Activated CD8-positive, alpha-beta memory T cell treated with anti-CD3 and anti-CD28 coated beads for 36 hours (primary cell): ENCODE results near the gene MIR17HG. TPM values are rescaled to one million over a fixed set of nuclear protein-coding genes. Genes with fewer than 3 reads are reported as not detected.

Experiments
- CTCF ChIA-PET: fragments of 350-600 bp; sonication (Branson Sonifier 250); formaldehyde crosslinking; loops from one replicate; lab custom pipeline; 2021; ENCODE audit warnings: antibody characterized with exemption; lab: Charles Lee
- POLR2A ChIA-PET: fragments of 350-600 bp; sonication (Branson Sonifier 250); formaldehyde crosslinking; loops from one replicate; lab custom pipeline; 2021; ENCODE audit warnings: antibody characterized with exemption; lab: Charles Lee
- total RNA-seq, 2 experiments: library from RNA; stranded (reverse); gene quantifications; one replicate each; pipeline ENCODE4 v1.2.3, GENCODE V29; 2021

The MIR17HG gene
- total RNA-seq, 2 experiments from 2014 or later: 35.4 to 36.4 TPM

GRCh38 chr13:91359111-91359510 lies 11.6 kb downstream of the MIR17HG start:
- ChIA-PET CTCF (interaction anchor here (0.6 to 1.7 kb wide), 2 partner anchors 10 to 36 kb away, joined by 3 to 4 read pairs; no protein-coding TSS in a partner anchor), POLR2A (interaction anchor here (1.1 to 1.9 kb wide), 3 partner anchors 9 to 13 kb away, joined by 3 to 8 read pairs (median 4); no protein-coding TSS in a partner anchor)

DNA sequence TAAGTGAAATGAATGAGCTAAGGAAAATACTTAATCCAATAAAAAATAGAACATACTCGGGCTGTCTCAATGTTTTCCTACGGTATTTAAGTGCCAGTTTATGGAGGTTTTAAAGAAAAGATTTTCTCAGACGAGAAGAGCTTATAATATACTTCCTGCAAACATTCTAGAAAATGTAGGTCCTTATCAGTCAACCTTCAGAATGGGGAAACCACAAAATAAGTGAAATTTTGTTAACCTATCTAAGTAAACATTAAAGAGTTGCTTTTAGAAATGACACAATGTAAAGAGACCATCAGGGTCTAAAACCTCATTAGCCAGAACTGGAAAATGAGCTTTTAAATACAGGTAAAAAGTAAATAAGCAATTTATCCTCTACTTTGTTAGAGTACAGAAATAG lies 12.1 kb downstream of the MIR17HG start:
- ChIA-PET CTCF (interaction anchor here (0.6 to 1.7 kb wide), 2 partner anchors 10 to 36 kb away, joined by 3 to 4 read pairs; no protein-coding TSS in a partner anchor), POLR2A (interaction anchor here (1.0 to 1.9 kb wide), 4 partner anchors 9 to 14 kb away, joined by 3 to 8 read pairs (median 4); partner anchors contain the start of gene MIR17HG)

DNA sequence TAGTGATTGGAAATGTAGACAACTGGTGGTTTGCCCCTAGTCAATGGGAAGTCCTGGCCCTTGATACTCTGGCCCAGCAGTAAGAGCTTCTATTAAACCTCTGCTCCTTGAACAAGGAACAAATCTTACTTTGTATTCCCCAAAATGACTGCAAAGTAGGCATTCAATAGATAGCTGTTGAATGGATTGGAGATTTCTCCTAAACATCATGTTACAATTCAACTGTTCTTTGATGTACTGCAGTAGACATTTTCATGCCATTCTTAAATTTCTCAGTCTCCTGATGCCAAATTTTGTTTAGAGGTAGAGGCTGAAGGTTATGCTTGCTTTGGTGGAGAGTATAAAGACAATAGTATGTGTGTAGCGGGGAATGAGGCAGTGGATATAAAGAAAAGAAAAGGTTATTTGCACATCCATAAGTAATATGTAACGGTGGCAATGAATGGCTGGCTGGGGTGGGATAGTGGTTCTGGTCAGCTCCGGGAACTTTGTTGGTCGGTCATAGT lies 12.8 kb downstream of the MIR17HG start:
- CTCF ChIA-PET: interaction anchor here (1.7 kb wide), 1 partner anchor 11 kb away, joined by 4 read pairs; no protein-coding TSS in a partner anchor
- POLR2A ChIA-PET: interaction anchor here (1.0 to 1.2 kb wide), 3 partner anchors 10 to 13 kb away, joined by 3 to 4 read pairs (median 3); partner anchors contain the start of gene MIR17HG

DNA sequence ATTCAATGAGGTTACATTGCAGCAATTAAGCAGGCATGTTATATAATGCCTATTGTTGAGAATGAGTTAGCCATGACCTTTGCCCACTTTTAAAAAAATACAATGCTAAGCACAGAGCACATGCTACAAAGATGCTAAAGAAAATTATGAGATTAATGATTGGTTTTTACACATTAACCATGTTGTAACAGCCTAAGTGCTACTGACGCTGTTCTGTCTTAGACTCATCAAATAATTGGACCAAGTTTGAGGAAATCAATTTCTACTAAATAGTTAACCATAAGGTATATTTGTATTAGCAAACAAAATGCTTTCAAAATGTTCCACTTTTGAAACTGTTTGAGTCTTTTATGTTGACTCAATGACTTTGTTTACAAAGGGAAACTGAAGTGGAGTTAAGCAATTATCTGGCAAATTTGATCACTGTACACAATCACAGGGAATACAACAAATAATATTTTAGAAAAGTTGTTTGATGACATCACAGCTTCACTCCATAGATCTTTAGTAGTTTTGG lies 14.3 kb downstream of the MIR17HG start:
- ChIA-PET POLR2A (no interaction called here), CTCF (no interaction called here)

GRCh38 chr13:91362908-91363307 lies 15.4 kb downstream of the MIR17HG start:
- CTCF ChIA-PET: no interaction called here
- POLR2A ChIA-PET: no interaction called here

DNA sequence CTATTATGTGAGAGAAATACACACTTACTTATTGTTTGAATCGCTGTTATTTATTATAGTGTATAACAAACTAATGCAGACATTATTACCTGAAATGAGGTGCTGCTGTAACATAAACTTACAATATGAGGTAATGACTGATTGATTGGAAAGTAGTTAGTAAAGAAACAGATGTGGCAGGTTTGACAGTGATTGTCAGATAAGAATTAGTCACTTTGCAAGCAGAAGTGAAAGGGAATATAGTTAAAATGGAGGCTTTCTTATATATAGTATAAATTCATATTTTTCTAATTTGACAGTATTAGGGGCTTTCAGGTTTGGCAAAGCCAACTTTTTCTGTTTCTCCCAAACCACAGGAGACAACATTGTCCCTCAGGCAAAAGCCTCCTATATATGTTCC lies 20.6 kb downstream of the MIR17HG start:
- ChIA-PET CTCF (no interaction called here), POLR2A (no interaction called here)

GRCh38 chr13:91368676-91369440 lies 21.4 kb downstream of the MIR17HG start:
- CTCF ChIA-PET: no interaction called here
- POLR2A ChIA-PET: no interaction called here

DNA sequence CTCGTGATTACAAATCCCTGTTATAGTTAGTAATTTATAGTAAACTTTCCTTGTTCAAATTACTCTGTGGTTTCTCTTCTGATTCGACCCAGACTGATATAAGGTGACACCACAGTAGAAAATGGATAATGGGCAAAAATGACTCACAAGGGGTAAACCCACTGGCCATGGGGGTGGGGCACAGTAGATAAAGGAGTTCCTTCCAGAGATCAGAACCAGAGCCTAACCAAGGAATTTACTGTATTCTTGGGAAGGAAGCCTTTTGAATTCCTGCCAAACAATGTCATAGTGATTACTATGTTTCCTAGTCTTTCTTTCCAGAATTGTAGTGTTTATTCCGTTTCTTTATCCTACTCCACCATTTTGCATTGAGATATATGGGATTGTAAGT lies 21.9 kb downstream of the MIR17HG start:
- ChIA-PET CTCF (interaction anchor here (0.8 to 1.1 kb wide), 2 partner anchors 20 to 37 kb away, joined by 3 read pairs; no protein-coding TSS in a partner anchor), POLR2A (interaction anchor here (1.1 kb wide), 1 partner anchor 23 kb away, joined by 3 read pairs; no protein-coding TSS in a partner anchor)

DNA sequence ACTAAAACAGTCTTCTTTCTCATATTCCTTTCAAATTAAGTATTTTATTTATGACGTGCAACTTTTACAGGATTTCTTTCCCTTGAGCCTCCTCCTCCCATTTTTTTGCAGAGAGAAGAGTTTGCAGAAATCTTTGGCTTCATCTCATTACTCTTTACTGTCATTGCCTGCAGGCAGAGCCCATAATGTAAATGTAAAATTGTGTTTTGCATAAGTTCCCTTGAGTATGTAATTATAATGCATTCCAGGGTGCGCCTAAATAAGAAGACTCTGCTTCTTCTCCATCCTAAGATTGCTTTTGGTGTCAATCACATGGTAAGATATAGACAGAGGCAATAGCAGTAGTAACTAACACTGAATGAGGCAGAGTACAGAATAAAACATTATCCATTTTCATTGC lies 23.0 kb downstream of the MIR17HG start:
- ChIA-PET CTCF (interaction anchor here (0.8 to 1.1 kb wide), 2 partner anchors 21 to 36 kb away, joined by 3 read pairs; no protein-coding TSS in a partner anchor), POLR2A (interaction anchor here (1.1 kb wide), 1 partner anchor 25 kb away, joined by 3 read pairs; no protein-coding TSS in a partner anchor)

- ChIA-PET CTCF (no interaction called here), POLR2A (no interaction called here)
Observed at GRCh38 chr13:91372911-91373310, 25.4 kb downstream of the MIR17HG start.

DNA sequence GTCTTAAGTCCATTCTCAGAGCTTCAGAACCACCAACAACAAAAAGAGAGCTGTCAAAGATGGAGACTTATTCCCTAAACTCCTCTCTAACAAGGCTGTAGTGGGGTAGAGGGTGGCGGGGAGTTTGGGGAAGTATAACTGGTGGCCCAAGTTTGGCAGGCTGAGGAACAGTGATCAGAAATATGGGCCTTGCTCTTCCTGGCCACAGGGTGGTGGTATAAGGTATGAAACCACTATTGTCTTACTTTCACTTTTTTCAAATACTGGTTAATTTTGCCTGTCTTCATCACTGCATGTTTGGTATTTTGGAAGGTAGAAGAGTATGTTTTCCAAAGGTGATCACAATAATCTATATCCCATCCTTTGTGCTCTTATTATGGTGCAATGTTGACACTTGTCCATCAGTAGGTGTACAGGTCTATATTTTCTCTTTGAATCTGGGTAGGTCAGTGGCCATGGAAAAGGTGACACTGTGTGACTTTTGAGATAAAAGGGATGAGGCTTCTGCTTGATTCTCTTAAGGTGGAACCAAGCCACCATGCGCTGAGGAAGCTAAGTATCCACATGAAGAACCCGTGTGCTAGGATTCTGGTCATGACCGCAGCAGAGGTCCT lies 27.7 kb downstream of the MIR17HG start:
- POLR2A ChIA-PET: no interaction called here

DNA sequence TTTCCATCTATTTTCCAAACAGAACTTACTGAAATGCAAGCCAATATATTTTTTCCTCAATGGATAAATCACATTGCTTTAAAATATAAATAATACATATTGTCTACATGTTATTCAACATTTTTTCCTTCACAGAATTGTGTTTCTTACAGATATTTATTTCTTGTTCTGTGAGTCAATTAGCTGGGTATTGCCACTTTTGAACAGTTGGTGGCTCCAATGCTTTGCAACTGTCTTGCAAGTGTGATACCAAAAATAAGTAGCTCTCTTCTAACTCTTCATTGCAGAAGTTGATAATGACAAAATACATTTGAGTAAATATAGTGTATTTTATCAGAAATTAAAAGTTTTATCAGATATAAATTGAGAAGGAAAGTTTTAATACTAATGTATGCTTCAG lies 33.9 kb downstream of the MIR17HG start:
- CTCF ChIA-PET: interaction anchor here (1.0 to 1.3 kb wide), 2 partner anchors 25 to 339 kb away, joined by 3 read pairs; no protein-coding TSS in a partner anchor

More for the DNA sequence above, 27.7 kb downstream of the MIR17HG start:
- CTCF ChIA-PET: interaction anchor here (1.0 kb wide), 1 partner anchor 24 kb away, joined by 3 read pairs; no protein-coding TSS in a partner anchor

DNA sequence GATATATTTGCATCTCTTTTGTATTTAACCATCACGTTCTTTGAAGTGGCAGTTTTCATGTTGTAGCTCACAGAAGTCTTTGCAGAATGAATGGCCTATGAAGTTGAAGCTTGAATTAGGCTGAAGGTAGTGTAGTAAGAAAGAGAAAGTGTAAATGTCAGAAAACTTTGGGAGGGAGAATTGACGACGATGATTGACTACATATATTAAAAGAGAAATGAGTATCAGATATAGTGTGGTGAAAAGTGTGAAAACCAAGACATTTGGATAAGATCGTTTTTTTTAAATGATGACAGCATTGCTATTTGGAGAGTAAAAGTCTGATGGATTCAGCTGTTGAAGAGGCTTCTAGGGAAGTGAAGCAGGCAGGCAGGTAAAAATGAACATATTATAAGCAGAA lies 36.3 kb downstream of the MIR17HG start:
- CTCF ChIA-PET: no interaction called here
- POLR2A ChIA-PET: no interaction called here

More for the DNA sequence above, 33.9 kb downstream of the MIR17HG start:
- POLR2A ChIA-PET: no interaction called here

- ChIA-PET POLR2A (no interaction called here), CTCF (no interaction called here)
Observed at GRCh38 chr13:91384896-91385295, 37.4 kb downstream of the MIR17HG start.

GRCh38 chr13:91389186-91389585 lies 41.7 kb downstream of the MIR17HG start:
- ChIA-PET POLR2A (no interaction called here), CTCF (no interaction called here)

- ChIA-PET POLR2A (no interaction called here), CTCF (no interaction called here)
Observed at GRCh38 chr13:91397595-91397994, 50.1 kb downstream of the MIR17HG start.

DNA sequence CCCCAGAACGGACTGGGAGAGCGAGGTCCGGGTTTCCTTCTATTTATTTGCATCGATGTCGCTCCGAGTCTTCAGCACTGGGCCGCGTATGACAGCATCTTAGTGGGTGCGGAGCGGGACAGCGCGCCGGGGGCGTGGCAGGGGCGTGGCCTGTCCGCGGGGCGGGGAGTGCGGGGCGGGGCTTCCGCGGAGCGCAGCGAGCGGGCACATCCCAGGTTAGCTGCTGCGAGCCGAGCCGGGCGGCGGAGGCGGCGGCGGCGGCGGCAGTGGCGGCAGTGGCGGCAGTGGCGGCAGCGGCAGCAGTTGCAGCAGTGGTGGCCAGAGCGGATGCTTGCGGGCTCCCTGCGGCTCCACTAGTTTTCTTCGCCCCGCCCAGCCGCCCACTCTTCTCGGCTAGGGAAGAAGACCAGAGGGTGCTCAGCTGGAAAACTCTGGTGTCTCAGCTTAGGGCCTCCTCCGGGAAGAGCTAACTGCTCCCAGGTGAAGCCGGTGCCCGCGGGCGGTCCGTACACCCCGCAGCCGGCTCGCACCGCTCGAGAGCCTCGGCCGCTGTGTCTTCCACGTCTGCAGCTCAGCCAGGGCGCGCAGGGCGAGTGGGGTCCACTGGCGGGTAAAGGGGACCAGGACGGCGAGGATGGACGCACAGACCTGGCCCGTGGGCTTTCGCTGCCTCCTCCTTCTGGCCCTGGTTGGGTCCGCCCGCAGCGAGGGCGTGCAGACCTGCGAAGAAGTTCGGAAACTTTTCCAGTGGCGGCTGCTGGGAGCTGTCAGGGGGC lies 51.1 kb downstream of the MIR17HG start, which contains the start of gene GPC5:
GPC5 (plus strand) TSS at position 209 of the 776 bp plus-strand sequence.
- ChIA-PET CTCF (interaction anchor here (1.0 to 1.3 kb wide), 2 partner anchors 23 to 49 kb away, joined by 3 to 4 read pairs; no protein-coding TSS in a partner anchor), POLR2A (no interaction called here)
